Left lung (tissue), 10 donors: ENCODE data around the gene MRC2. TPM values are rescaled to one million over a fixed set of nuclear protein-coding genes. Genes with fewer than 3 reads are reported as not detected.

ENCODE experiments used
- ATAC-seq: fragments of 200-7000 bp; cut with Tn5 transposase; one replicate; pipeline ENCODE4 v1.9.1; 2020; ENCODE audit warnings: moderate library complexity
- DNase-seq, 4 donors: peaks; one replicate each; pipeline ENCODE4 v3.0.0-alpha.2; 2013 to 2020
- H3K27ac ChIP-seq, 2 donors: fragments of 200-600 bp; sonication (generic) in 1 of 2; one replicate each; pipeline versions ENCODE4 v1.5.0 to v1.8.0; 2020 to 2021
- H3K27me3 ChIP-seq, 2 donors: fragments of 200-600 bp; sonication (generic) in 1 of 2; one replicate each; pipeline versions ENCODE4 v1.5.0 to v1.8.0; 2020 to 2021
- H3K36me3 ChIP-seq, 2 donors: fragments of 200-600 bp; sonication (generic) in 1 of 2; one replicate each; pipeline versions ENCODE4 v1.5.0 to v1.8.0; 2020 to 2021
- H3K4me1 ChIP-seq, 2 donors: fragments of 200-600 bp; one replicate each; pipeline ENCODE4 v1.8.0; 2021
- H3K4me3 ChIP-seq, 2 donors: fragments of 200-600 bp; sonication (generic) in 1 of 2; one replicate each; pipeline versions ENCODE4 v1.5.0 to v1.8.0; 2020 to 2021; ENCODE audit warnings: mild to moderate bottlenecking in 1 of 2
- H3K9me3 ChIP-seq, 2 donors: fragments of 200-600 bp; sonication (generic) in 1 of 2; one replicate each; pipeline versions ENCODE4 v1.5.0 to v1.8.0; 2020 to 2021
- intact Hi-C, 2 donors: fragments of 100-400 bp; cut with DNase I; formaldehyde crosslinking; loops; one replicate each; pipeline versions ENCODE4 v1.11.2 to v1.14.2; 2022
- polyA plus RNA-seq, 6 donors: library from polyadenylated mRNA; unstranded; fragments of 120-200 nt; gene quantifications; one replicate each; pipeline ENCODE4 v1.2.1, GENCODE V29; 2013; ENCODE audit not compliant: insufficient read length in 6 of 6
- total RNA-seq, 2 donors: library from RNA; stranded (reverse); fragmentation: NEBNext Ultra II Directional; extraction: Animal tissue kit (Norgen Biotek cat#: 25700); gene quantifications; one replicate each; pipeline ENCODE4 v1.2.1, GENCODE V29; 2021
- TF ChIP-seq, protein P1 (sequence below), 2 donors: fragments of 200-600 bp; sonication (generic) in 1 of 2; IDR thresholded peaks; one replicate each; pipeline versions ENCODE4 v1.5.0 to v1.8.0; 2021; ENCODE audit warnings: antibody characterized with exemption in 2 of 2
- donor health status: DM: no; HTN: yes; CAD: no.
- donor health status: DM: no; HTN: no; CAD: no.

Gene MRC2
- total and polyA plus RNA-seq, 8 donors: 84.5 to 151 (median 101) TPM

DNA sequence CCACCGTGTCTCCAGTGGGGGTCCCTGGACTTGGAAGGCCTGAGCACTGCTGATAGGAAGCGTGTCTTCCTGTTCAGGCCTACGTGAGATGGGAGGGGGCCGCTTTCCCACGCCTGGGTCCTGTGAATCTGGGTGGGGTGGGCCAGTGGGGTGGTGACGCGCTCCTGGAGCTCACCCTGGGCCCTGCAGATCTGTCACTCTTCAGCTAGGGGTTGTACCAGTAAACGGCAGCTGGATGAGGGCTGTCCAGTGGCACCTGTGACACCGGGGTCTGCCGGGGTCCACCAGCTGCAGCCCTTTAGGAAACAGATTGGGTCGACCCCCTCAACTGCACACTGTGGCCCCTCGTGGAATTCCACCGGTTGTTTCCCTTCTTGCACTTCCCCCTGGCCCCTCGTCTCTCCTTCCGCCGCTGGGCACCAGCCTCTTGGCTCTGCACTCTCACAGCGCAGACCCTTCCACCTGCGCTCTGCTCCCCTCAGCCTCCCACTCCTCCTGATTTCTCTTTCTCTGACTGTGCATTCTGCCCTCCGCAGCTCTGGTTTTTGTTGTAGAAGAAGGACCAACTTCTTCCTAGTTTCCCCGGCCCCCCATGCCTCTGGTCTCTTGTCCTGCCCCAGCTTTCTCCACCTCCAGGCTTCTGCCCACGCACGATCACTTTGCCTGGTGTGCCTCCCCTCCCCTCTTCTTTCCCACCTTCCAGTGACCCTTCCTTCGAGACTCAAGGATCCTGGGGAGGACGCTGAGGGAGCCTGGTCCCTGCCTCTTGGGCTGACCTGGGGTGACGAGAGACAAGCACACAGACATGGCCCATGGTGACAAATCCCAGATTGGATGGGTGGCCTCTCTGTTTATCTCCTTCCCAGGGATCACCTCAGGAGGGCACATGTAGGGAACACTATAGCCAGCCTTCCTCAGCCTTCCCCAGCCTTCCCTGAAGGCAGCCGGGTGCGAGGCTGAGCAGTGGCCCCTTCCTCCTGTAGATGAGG, 4.8 kb downstream of the MRC2 start:
- Histone ChIP-seq H3K9me3 (no peaks in the 10 kb centered on the region), H3K36me3 (no peaks in the 10 kb centered on the region), H3K27ac (no peak overlapping the region), H3K4me3 (no peak overlapping the region), H3K4me1 (peaks cover 8 to 22% of the 10 kb centered on the region in 2 donors), H3K27me3 (peaks cover 0 to 41% of the 10 kb centered on the region in 2 donors)
- ATAC-seq: no peak
- intact Hi-C loops: no loop called here
- no peak for DNase-seq
- TF ChIP-seq, protein P1, sequence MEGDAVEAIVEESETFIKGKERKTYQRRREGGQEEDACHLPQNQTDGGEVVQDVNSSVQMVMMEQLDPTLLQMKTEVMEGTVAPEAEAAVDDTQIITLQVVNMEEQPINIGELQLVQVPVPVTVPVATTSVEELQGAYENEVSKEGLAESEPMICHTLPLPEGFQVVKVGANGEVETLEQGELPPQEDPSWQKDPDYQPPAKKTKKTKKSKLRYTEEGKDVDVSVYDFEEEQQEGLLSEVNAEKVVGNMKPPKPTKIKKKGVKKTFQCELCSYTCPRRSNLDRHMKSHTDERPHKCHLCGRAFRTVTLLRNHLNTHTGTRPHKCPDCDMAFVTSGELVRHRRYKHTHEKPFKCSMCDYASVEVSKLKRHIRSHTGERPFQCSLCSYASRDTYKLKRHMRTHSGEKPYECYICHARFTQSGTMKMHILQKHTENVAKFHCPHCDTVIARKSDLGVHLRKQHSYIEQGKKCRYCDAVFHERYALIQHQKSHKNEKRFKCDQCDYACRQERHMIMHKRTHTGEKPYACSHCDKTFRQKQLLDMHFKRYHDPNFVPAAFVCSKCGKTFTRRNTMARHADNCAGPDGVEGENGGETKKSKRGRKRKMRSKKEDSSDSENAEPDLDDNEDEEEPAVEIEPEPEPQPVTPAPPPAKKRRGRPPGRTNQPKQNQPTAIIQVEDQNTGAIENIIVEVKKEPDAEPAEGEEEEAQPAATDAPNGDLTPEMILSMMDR (IDR thresholded peaks at IDR 0.05): no peak

GRCh38 chr17:62637809-62638208, 10.3 kb downstream of the MRC2 start:
- no peaks in the 10 kb centered on the region for H3K27me3 ChIP-seq
- TF ChIP-seq, protein P1 (IDR thresholded peaks at IDR 0.05): no peak
- ATAC-seq (no peak), DNase-seq (no peak)
- peaks cover 5% of the 10 kb centered on the region in 2 donors for H3K4me1 ChIP-seq
- no peaks in the 10 kb centered on the region for H3K9me3 ChIP-seq
- no peaks in the 10 kb centered on the region for H3K36me3 ChIP-seq
- H3K4me3 ChIP-seq: no peak overlapping the region
- H3K27ac ChIP-seq: no peak overlapping the region
- intact Hi-C loops: no loop called here

- no peak for ATAC-seq
These were observed 13.7 kb downstream of the MRC2 start for GRCh38 chr17:62641153-62641552.

GRCh38 chr17:62641951-62642350, 14.5 kb downstream of the MRC2 start:
- ATAC-seq (no peak), DNase-seq (peak in 1 of 4 donors; percentile 25)
- no peak overlapping the region for H3K27ac ChIP-seq
- no peaks in the 10 kb centered on the region for H3K9me3 ChIP-seq
- H3K36me3 ChIP-seq: no peaks in the 10 kb centered on the region
- intact Hi-C loops: no loop called here
- TF ChIP-seq, protein P1 (IDR thresholded peaks at IDR 0.05): no peak
- H3K27me3 ChIP-seq: no peaks in the 10 kb centered on the region
- no peak overlapping the region for H3K4me3 ChIP-seq
- no peaks in the 10 kb centered on the region for H3K4me1 ChIP-seq

More at GRCh38 chr17:62641153-62641552, 13.7 kb downstream of the MRC2 start:
- TF ChIP-seq, protein P1 (IDR thresholded peaks at IDR 0.05): no peak
- no peaks in the 10 kb centered on the region for H3K4me1 ChIP-seq
- no peaks in the 10 kb centered on the region for H3K9me3 ChIP-seq
- intact Hi-C loops: no loop called here
- H3K36me3 ChIP-seq: no peaks in the 10 kb centered on the region
- no peaks in the 10 kb centered on the region for H3K27me3 ChIP-seq
- no peak for DNase-seq
- no peak overlapping the region for H3K4me3 ChIP-seq
- H3K27ac ChIP-seq: no peak overlapping the region

GRCh38 chr17:62643496-62643895, 16.0 kb downstream of the MRC2 start:
- Histone ChIP-seq H3K27ac (no peak overlapping the region), H3K9me3 (no peaks in the 10 kb centered on the region), H3K4me1 (peaks cover 4 to 6% of the 10 kb centered on the region in 2 donors), H3K27me3 (no peaks in the 10 kb centered on the region), H3K4me3 (no peak overlapping the region), H3K36me3 (no peaks in the 10 kb centered on the region)
- TF ChIP-seq, protein P1 (IDR thresholded peaks at IDR 0.05): no peak
- DNase-seq (no peak), ATAC-seq (no peak)
- intact Hi-C loops: no loop called here
